Measurements from ENCODE around the gene CCDC152. TPM values are rescaled to one million over a fixed set of nuclear protein-coding genes. Genes with fewer than 3 reads are reported as not detected.

CCDC152 gene
- total RNA-seq, 4 donors from 2014 or later, result 0.40 to 0.66 (median 0.47) TPM

DNA sequence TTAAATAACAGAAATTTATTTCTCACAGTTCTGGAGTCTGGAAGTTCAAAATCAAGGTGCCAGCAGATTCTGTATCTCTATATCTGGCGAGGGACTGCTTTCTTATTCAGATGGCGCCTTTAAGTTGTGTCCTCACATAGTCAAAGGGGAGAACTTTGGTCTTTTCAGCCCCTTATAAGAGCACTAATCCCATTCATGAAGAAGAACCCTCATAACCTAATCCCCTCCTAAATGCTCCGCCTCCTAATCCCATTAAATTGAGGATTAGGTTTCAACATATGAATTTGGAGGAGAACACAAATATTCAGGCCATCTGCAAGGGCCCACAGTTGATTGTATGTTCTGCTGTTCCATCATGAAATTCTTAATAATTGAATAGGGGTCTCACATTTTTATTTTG, 10.8 kb upstream of the CCDC152 start:
- 99% methylated on average over 3 of the region's 3 CpGs for WGBS
- H3K27ac ChIP-seq (replicated peaks in 1 of 4), result no peak overlapping the region
- intact Hi-C loops (cut with DNase I), result no loop called here
- no peak for DNase-seq (ENCODE audit: extremely low spot score)
- no peak for TF ChIP-seq POLR2AphosphoS5 (IDR thresholded peaks at IDR 0.05)
- TF ChIP-seq, protein P1, sequence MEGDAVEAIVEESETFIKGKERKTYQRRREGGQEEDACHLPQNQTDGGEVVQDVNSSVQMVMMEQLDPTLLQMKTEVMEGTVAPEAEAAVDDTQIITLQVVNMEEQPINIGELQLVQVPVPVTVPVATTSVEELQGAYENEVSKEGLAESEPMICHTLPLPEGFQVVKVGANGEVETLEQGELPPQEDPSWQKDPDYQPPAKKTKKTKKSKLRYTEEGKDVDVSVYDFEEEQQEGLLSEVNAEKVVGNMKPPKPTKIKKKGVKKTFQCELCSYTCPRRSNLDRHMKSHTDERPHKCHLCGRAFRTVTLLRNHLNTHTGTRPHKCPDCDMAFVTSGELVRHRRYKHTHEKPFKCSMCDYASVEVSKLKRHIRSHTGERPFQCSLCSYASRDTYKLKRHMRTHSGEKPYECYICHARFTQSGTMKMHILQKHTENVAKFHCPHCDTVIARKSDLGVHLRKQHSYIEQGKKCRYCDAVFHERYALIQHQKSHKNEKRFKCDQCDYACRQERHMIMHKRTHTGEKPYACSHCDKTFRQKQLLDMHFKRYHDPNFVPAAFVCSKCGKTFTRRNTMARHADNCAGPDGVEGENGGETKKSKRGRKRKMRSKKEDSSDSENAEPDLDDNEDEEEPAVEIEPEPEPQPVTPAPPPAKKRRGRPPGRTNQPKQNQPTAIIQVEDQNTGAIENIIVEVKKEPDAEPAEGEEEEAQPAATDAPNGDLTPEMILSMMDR (IDR thresholded peaks at IDR 0.05), result no peak
- TF ChIP-seq EP300 (IDR thresholded peaks at IDR 0.05), result no peak
- TF ChIP-seq POLR2A (IDR thresholded peaks at IDR 0.05; ENCODE audit: low read depth), result no peak
- no peaks in the 10 kb centered on the region for H3K27me3 ChIP-seq
- H3K36me3 ChIP-seq, result no peaks in the 10 kb centered on the region
- no peak overlapping the region for H3K4me3 ChIP-seq
- H3K4me1 ChIP-seq, result no peaks in the 10 kb centered on the region
- no peaks in the 10 kb centered on the region for H3K9me3 ChIP-seq

DNA sequence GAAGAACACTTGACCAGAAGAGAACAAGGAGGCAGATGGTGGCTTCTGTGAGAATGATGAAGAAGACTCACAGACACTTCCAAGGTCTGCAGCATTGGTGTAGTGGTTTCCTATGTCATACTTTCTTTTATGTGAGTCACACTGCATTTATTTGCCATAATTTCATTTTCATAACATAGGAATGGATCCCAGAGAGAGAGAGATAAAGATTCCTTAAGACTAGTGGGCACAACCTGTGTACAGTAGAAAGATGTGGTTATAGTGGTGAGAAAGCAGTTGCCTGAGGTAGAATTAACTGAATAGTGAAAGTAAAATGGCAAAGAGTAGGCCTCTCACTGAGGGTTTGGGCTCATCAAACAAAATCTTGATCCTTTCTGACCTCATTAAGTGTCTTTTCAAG, 7.6 kb upstream of the CCDC152 start:
- intact Hi-C loops (cut with DNase I), result no loop called here
- H3K4me1 ChIP-seq, result no peaks in the 10 kb centered on the region
- no peaks in the 10 kb centered on the region for H3K9me3 ChIP-seq
- DNase-seq (ENCODE audit: extremely low spot score), result no peak
- no peaks in the 10 kb centered on the region for H3K36me3 ChIP-seq
- H3K4me3 ChIP-seq, result no peak overlapping the region
- H3K27me3 ChIP-seq, result no peaks in the 10 kb centered on the region
- TF ChIP-seq POLR2A (IDR thresholded peaks at IDR 0.05; ENCODE audit: low read depth) (no peak), EP300 (IDR thresholded peaks at IDR 0.05) (no peak)
- no peak overlapping the region for H3K27ac ChIP-seq (replicated peaks in 1 of 4)

DNA sequence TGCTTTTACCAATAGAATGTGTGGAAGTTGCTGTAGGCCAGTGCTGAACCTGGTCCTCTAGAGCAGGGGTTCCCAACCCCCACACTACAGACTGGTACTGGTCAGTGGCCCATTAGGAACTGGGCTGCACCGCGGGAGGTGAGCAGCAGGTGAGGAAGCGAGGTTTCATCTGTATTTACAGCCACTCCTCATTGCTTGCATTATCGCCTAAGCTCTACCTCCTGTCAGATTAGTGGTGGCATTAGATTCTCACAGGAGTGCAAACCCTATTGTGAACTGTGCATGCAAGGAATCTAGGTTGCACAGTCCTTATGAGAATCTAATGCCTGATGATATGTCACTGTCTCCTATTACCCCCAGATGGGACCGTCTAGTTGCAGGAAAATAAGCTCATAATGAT, 6.1 kb upstream of the CCDC152 start:
- Histone ChIP-seq H3K9me3 (no peaks in the 10 kb centered on the region), H3K4me1 (no peaks in the 10 kb centered on the region), H3K27me3 (no peaks in the 10 kb centered on the region), H3K4me3 (no peak overlapping the region), H3K27ac (replicated peaks in 1 of 4) (no peak overlapping the region), H3K36me3 (no peaks in the 10 kb centered on the region)
- intact Hi-C loops (cut with DNase I), result no loop called here
- no peak for DNase-seq (ENCODE audit: extremely low spot score)
- TF ChIP-seq POLR2A (IDR thresholded peaks at IDR 0.05; ENCODE audit: low read depth), result no peak
- TF ChIP-seq POLR2AphosphoS5 (IDR thresholded peaks at IDR 0.05), result no peak
- no peak for TF ChIP-seq EP300 (IDR thresholded peaks at IDR 0.05)
- TF ChIP-seq, protein P1 (IDR thresholded peaks at IDR 0.05), result no peak
- WGBS, result 90% methylated on average over 5 of the region's 5 CpGs

DNA sequence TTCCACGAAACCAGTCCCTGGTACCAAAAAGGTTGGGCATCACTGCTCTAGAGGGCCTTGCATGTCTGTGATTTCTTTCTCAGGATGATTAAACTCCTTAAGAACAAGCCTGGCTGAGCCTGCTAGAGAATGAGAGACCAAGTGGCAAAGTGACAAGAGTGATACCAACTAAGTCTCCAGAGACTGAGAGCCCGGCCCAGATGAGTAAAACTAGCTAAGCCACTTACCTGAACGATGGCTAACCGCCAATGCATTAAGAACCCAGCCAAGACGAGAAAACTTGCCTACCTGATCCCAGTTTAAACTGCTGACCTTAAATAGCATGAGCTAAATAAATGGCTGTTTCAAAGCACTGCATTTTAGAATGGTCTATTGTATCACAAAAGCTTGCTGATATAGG, 5.6 kb upstream of the CCDC152 start:
- TF ChIP-seq POLR2AphosphoS5 (IDR thresholded peaks at IDR 0.05) (no peak), POLR2A (IDR thresholded peaks at IDR 0.05; ENCODE audit: low read depth) (no peak), EP300 (IDR thresholded peaks at IDR 0.05) (no peak)
- TF ChIP-seq, protein P1 (IDR thresholded peaks at IDR 0.05), result no peak
- H3K36me3 ChIP-seq, result no peaks in the 10 kb centered on the region
- whole genome bisulfite sequencing, result 73% methylated on average over 5 of the region's 5 CpGs

DNA sequence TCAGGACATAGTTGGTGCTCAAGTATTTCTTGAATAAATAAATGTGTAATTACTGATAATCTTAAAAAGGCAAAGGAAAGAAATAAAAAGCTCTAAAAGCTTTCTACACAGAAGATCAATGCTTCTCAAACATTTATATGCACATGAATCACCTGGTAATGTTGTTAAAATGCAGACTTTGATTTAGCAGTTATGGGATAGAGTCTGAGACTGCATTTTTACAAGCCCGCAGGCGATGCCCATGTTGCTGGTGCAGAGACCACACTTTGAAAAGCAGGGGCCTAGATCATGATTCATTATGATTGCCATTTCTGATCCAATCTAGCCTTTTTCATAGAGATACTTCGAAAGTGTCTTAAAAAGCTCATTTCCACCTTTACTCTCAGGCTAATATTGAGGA, 3.5 kb upstream of the CCDC152 start:
- TF ChIP-seq POLR2AphosphoS5 (IDR thresholded peaks at IDR 0.05) (no peak), POLR2A (IDR thresholded peaks at IDR 0.05; ENCODE audit: low read depth) (no peak), EP300 (IDR thresholded peaks at IDR 0.05) (no peak)
- TF ChIP-seq, protein P1 (IDR thresholded peaks at IDR 0.05), result no peak
- WGBS, result 91% methylated on average over 3 of the region's 3 CpGs
- Histone ChIP-seq H3K9me3 (no peaks in the 10 kb centered on the region), H3K4me1 (peaks cover 0 to 10% (median 2%) of the 10 kb centered on the region in 4 donors), H3K4me3 (no peak overlapping the region), H3K27me3 (peaks cover 0 to 5% (median 0%) of the 10 kb centered on the region in 4 donors), H3K27ac (replicated peaks in 1 of 4) (no peak overlapping the region), H3K36me3 (no peaks in the 10 kb centered on the region)
- intact Hi-C loops (cut with DNase I), result no loop called here
- DNase-seq (ENCODE audit: extremely low spot score), result no peak

More for the DNA sequence above, 5.6 kb upstream of the CCDC152 start:
- no peak for DNase-seq (ENCODE audit: extremely low spot score)
- Histone ChIP-seq H3K4me1 (no peaks in the 10 kb centered on the region), H3K27ac (replicated peaks in 1 of 4) (no peak overlapping the region), H3K4me3 (no peak overlapping the region), H3K27me3 (no peaks in the 10 kb centered on the region), H3K9me3 (no peaks in the 10 kb centered on the region)
- intact Hi-C loops (cut with DNase I), result no loop called here

Data from esophagus muscularis mucosa (tissue), 4 donors.